OCI-LY7 (cell line): ENCODE results near the gene ZNRF2. TPM values are rescaled to one million over a fixed set of nuclear protein-coding genes. Genes with fewer than 3 reads are reported as not detected.

Experiments
- BruUV-seq: library from RNA; stranded (reverse); fragments of 400-500 nt; replicated peaks from 2 replicates; lab custom pipeline; 2021; lab: Mats Ljungman, UMichigan
- CTCF ChIA-PET: fragments of 300-600 bp; sonication (Branson Sonifier 250); formaldehyde crosslinking; loops from one replicate; lab custom pipeline; 2022; ENCODE audit warnings: antibody characterized with exemption; ENCODE audit not compliant: unreplicated experiment; lab: Charles Lee
- POLR2A ChIA-PET: fragments of 300-600 bp; sonication (Branson Sonifier 250); formaldehyde crosslinking; loops from one replicate; lab custom pipeline; 2022; ENCODE audit warnings: antibody characterized with exemption; lab: Charles Lee
- DNase-seq: peaks from one replicate; pipeline ENCODE4 v3.0.0-alpha.2; 2015; ENCODE audit warnings: low spot score
- H2AFZ ChIP-seq: fragments of 200-600 bp; sonication (generic), shearing (Covaris generic); 2 replicates; pipeline ENCODE4 v1.6.1; 2014; ENCODE audit warnings: mild to moderate bottlenecking, antibody characterized with exemption, low read length, moderate library complexity
- H3K27ac ChIP-seq: fragments of 200-600 bp; sonication (generic); 2 replicates; pipeline ENCODE4 v1.5.1; 2014; ENCODE audit warnings: mixed run types, low read depth, mild to moderate bottlenecking, moderate library complexity, low read length, inconsistent platforms; ENCODE audit not compliant: poor library complexity, severe bottlenecking
- H3K36me3 ChIP-seq: fragments of 200-600 bp; sonication (generic); 2 replicates; pipeline ENCODE4 v1.6.1; 2014; ENCODE audit warnings: mild to moderate bottlenecking, antibody characterized with exemption, low read length, moderate library complexity, mixed read lengths; ENCODE audit not compliant: insufficient read depth
- H3K4me1 ChIP-seq: fragments of 200-600 bp; sonication (generic); 2 replicates; pipeline ENCODE4 v1.5.1; 2014; ENCODE audit warnings: mild to moderate bottlenecking, low read length; ENCODE audit not compliant: insufficient read depth, poor library complexity, severe bottlenecking
- H3K4me2 ChIP-seq: fragments of 200-600 bp; sonication (generic); 2 replicates; pipeline ENCODE4 v1.6.1; 2014; ENCODE audit warnings: mild to moderate bottlenecking, low read length
- H3K4me3 ChIP-seq: fragments of 200-600 bp; sonication (generic); 2 replicates; pipeline ENCODE4 v1.5.1; 2014; ENCODE audit warnings: mild to moderate bottlenecking, low read depth, low read length; ENCODE audit not compliant: poor library complexity, severe bottlenecking
- H3K79me2 ChIP-seq: fragments of 200-600 bp; sonication (generic); 2 replicates; pipeline ENCODE4 v1.6.1; 2016; ENCODE audit warnings: low read depth, mild to moderate bottlenecking, low read length, moderate library complexity, mixed read lengths; ENCODE audit not compliant: insufficient read depth
- H3K9me2 ChIP-seq: fragments of 200-600 bp; sonication (generic); 2 replicates; pipeline ENCODE4 v1.6.1; 2016; ENCODE audit warnings: mild to moderate bottlenecking, low read length, mixed read lengths; ENCODE audit not compliant: insufficient read depth
- H3K9me3 ChIP-seq: fragments of 200-600 bp; sonication (generic); 2 replicates; pipeline ENCODE4 v1.6.1; 2014; ENCODE audit warnings: mild to moderate bottlenecking, mixed run types, low read length, mixed read lengths
- H4K20me1 ChIP-seq: fragments of 200-600 bp; sonication (generic); 2 replicates; pipeline ENCODE4 v1.6.1; 2014; ENCODE audit warnings: mild to moderate bottlenecking, antibody characterized with exemption, low read length, moderate library complexity, mixed read lengths; ENCODE audit not compliant: insufficient read depth
- EZH2phosphoT487 ChIP-seq: fragments of 200-600 bp; sonication (generic); IDR thresholded peaks from 2 replicates; pipeline ENCODE4 v1.6.1; 2018; ENCODE audit warnings: low read depth, borderline replicate concordance, mild to moderate bottlenecking, mixed run types, antibody characterized with exemption, low read length, moderate library complexity, mixed read lengths
- intact Hi-C: fragments of 100-400 bp; cut with micrococcal nuclease; formaldehyde crosslinking; loops from one replicate; pipeline ENCODE4 v1.10.0; 2022; ENCODE audit not compliant: unreplicated experiment
- total RNA-seq, 2 experiments: library from RNA; depleted of rRNA in 1 of 2; stranded (reverse); fragments of >200 nt in 1 of 2; shearing (Covaris generic) in 1 of 2; gene quantifications; 2 replicates each; pipeline ENCODE4 v1.2.3, GENCODE V29; 2014 to 2022
- TF ChIP-seq, protein P1 (sequence below): fragments of 200-600 bp; sonication (generic); conservative IDR thresholded peaks from 2 replicates; pipeline ENCODE4 v1.5.1; 2014; ENCODE audit warnings: mild to moderate bottlenecking, antibody characterized with exemption, low read length, moderate library complexity, mixed read lengths

ZNRF2 gene
- total RNA-seq, 2 experiments from 2014 or later, result 21.2 to 24.7 TPM

DNA sequence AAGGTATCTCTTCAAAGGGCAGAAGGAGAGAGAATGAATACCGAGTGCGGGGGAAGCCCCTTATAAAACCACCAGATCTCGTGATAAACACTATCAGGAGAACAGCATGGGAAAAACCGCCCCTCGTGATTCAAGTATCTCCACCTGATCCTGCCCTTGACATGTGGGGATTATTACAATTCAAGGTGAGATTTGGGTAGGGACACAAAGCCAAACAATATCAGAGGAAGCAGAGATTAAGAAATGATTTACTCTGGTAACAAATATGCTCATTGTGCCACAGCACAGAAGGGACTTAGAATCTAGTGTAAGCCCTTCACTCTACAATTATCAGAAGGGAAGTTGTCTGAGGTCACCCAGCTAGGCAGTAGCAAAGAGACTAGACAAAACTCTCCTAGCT, 40.1 kb upstream of the ZNRF2 start:
- peaks cover 33% of the 10 kb centered on the region for H3K4me1 ChIP-seq
- BruUV-seq, result no TSS peak
- no peak overlapping the region for H3K27ac ChIP-seq
- ChIA-PET CTCF (no interaction called here), POLR2A (interaction anchor here (0.6 to 1.4 kb wide), 3 partner anchors 11 to 66 kb away, joined by 3 to 7 read pairs (median 3); no protein-coding TSS in a partner anchor)
- H3K4me2 ChIP-seq, result no peak overlapping the region
- H2AFZ ChIP-seq, result no peak overlapping the region
- no peaks in the 10 kb centered on the region for H3K9me2 ChIP-seq
- no peak for DNase-seq
- intact Hi-C loops, result no loop called here
- no peak overlapping the region for H3K4me3 ChIP-seq
- TF ChIP-seq, protein P1, sequence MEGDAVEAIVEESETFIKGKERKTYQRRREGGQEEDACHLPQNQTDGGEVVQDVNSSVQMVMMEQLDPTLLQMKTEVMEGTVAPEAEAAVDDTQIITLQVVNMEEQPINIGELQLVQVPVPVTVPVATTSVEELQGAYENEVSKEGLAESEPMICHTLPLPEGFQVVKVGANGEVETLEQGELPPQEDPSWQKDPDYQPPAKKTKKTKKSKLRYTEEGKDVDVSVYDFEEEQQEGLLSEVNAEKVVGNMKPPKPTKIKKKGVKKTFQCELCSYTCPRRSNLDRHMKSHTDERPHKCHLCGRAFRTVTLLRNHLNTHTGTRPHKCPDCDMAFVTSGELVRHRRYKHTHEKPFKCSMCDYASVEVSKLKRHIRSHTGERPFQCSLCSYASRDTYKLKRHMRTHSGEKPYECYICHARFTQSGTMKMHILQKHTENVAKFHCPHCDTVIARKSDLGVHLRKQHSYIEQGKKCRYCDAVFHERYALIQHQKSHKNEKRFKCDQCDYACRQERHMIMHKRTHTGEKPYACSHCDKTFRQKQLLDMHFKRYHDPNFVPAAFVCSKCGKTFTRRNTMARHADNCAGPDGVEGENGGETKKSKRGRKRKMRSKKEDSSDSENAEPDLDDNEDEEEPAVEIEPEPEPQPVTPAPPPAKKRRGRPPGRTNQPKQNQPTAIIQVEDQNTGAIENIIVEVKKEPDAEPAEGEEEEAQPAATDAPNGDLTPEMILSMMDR, result no peak
- no peak for TF ChIP-seq EZH2phosphoT487
- no peaks in the 10 kb centered on the region for H3K36me3 ChIP-seq
- H3K79me2 ChIP-seq, result no peaks in the 10 kb centered on the region
- H4K20me1 ChIP-seq, result no peaks in the 10 kb centered on the region
- H3K9me3 ChIP-seq, result 0 out of 2 replicates have a peak, but pooled peaks cover 4% of the 10 kb centered on the region

DNA sequence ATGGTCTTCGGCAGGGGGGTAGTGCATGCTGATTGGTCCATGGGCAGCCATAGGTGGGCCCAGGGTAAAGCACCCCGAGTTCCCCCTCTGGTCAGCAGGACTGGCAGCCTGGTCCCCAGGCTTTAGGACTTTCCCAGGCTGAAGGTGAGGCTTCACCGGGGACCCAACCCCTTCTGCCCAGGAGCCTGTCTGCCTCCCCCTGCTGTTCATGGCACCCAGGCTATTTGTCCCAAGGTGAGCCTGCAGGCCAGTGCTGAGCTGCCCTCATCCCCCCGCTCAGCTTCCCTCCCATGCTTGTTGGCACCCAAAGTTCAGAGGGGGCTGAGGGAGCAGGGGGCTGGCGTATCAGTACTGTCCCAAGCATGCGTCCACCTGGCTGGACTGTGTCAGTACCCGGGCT, 38.5 kb upstream of the ZNRF2 start:
- no peak overlapping the region for H3K27ac ChIP-seq
- H3K4me1 ChIP-seq, result peaks cover 24% of the 10 kb centered on the region
- intact Hi-C loops, result no loop called here
- CTCF ChIA-PET, result no interaction called here
- no peak for TF ChIP-seq EZH2phosphoT487
- TF ChIP-seq, protein P1, result no peak
- no peaks in the 10 kb centered on the region for H4K20me1 ChIP-seq
- no peak overlapping the region for H2AFZ ChIP-seq
- H3K9me3 ChIP-seq, result 0 out of 2 replicates have a peak, but pooled peaks cover 4% of the 10 kb centered on the region
- no peaks in the 10 kb centered on the region for H3K36me3 ChIP-seq
- POLR2A ChIA-PET, result no interaction called here
- H3K79me2 ChIP-seq, result no peaks in the 10 kb centered on the region
- H3K4me3 ChIP-seq, result no peak overlapping the region
- H3K4me2 ChIP-seq, result no peak overlapping the region
- no peaks in the 10 kb centered on the region for H3K9me2 ChIP-seq
- DNase-seq, result no peak
- BruUV-seq, result no TSS peak

DNA sequence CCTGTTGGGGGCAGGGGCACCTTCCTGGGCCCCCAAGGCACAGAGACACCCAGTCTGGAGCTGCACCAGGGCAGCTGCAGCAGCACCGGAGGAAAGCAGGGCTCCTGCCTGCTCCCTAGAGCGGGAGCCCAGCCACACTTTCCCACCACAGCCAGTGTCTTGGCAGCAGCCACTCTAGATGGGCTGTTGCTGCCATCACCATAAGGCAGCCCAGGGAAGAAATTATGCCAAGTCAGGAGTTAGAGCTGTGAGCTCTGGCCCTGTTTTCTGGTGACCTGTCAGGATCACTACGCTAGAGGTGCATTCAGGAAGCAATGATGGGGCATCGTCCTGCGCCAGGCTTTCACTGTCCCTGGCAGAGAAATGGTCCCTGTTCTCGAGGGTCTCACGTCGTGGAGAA, 38.0 kb upstream of the ZNRF2 start:
- Histone ChIP-seq H3K79me2 (no peaks in the 10 kb centered on the region), H4K20me1 (no peaks in the 10 kb centered on the region), H3K36me3 (no peaks in the 10 kb centered on the region), H3K4me2 (no peak overlapping the region), H3K4me1 (peaks cover 24% of the 10 kb centered on the region), H3K9me2 (no peaks in the 10 kb centered on the region), H3K4me3 (no peak overlapping the region), H3K27ac (no peak overlapping the region), H2AFZ (no peak overlapping the region), H3K9me3 (0 out of 2 replicates have a peak, but pooled peaks cover 4% of the 10 kb centered on the region)
- no peak for DNase-seq
- CTCF ChIA-PET, result no interaction called here
- BruUV-seq, result no TSS peak
- no peak for TF ChIP-seq EZH2phosphoT487
- TF ChIP-seq, protein P1, result no peak
- POLR2A ChIA-PET, result no interaction called here
- intact Hi-C loops, result no loop called here
